H1 (cell line): ENCODE data around the gene DNAJC21. TPM values are rescaled to one million over a fixed set of nuclear protein-coding genes. Genes with fewer than 3 reads are reported as not detected.

Experiments
- BRCA1 ChIP-seq: IDR thresholded peaks from 2 replicates; pipeline ENCODE4 v1.6.1; 2012; ENCODE audit warnings: low read depth, low read length, improper control_type of control experiment
- CHD1 ChIP-seq: IDR thresholded peaks from 2 replicates; pipeline ENCODE4 v1.6.1; 2012; ENCODE audit warnings: low read depth, low read length, improper control_type of control experiment
- CREB1 ChIP-seq: IDR thresholded peaks from 2 replicates; pipeline ENCODE4 v1.6.1; 2012; ENCODE audit warnings: inconsistent platforms
- NANOG ChIP-seq: IDR thresholded peaks from 2 replicates; pipeline ENCODE4 v1.6.1; 2011; ENCODE audit warnings: low read length, low read depth, mild to moderate bottlenecking, inconsistent platforms; ENCODE audit not compliant: insufficient read depth, poor library complexity, severe bottlenecking
- PHF8 ChIP-seq: fragments of 200-600 bp; sonication (generic); conservative IDR thresholded peaks from 2 replicates; pipeline ENCODE4 v1.7.1; 2012; ENCODE audit warnings: low read depth, mild to moderate bottlenecking, inconsistent platforms, low read length, moderate library complexity
- POLR2A ChIP-seq, 2 experiments: IDR thresholded peaks; 1 replicate in 1 of 2; 2 replicates in 1 of 2; pipeline ENCODE4 v1.6.1; 2011; ENCODE audit warnings: low read depth in 2 of 2, low read length in 2 of 2, mild to moderate bottlenecking in 2 of 2; ENCODE audit errors: control extremely low read depth in 1 of 2
- POLR2AphosphoS5 ChIP-seq: IDR thresholded peaks from 2 replicates; pipeline ENCODE4 v1.6.1; 2011; ENCODE audit warnings: low read depth, low read length
- SAP30 ChIP-seq: fragments of 300-600 bp; sonication (generic); IDR thresholded peaks from 2 replicates; pipeline ENCODE4 v1.7.1; 2012; ENCODE audit warnings: low read length, moderate library complexity, mild to moderate bottlenecking, inconsistent platforms; ENCODE audit not compliant: insufficient read depth, insufficient replicate concordance
- SIN3A ChIP-seq, 2 experiments: IDR thresholded peaks in 1 of 2; conservative IDR thresholded peaks in 1 of 2; 2 replicates each; pipeline ENCODE4 v1.6.1; 2011 to 2012; ENCODE audit warnings: low read length in 2 of 2, improper control_type of control experiment in 1 of 2, low read depth in 1 of 2, mild to moderate bottlenecking in 1 of 2
- TBP ChIP-seq: IDR thresholded peaks from 2 replicates; pipeline ENCODE4 v1.6.1; 2011; ENCODE audit warnings: low read depth, low read length, improper control_type of control experiment
- polyA plus RNA-seq, 7 experiments: library from polyadenylated mRNA; depleted of rRNA in 3 of 7; stranded (reverse) in 5 of 7; unstranded in 2 of 7; fragments of >200 nt in 5 of 7; fragments of 200-250 nt in 2 of 7; gene quantifications; 1 replicate in 5 of 7; 2 replicates in 1 of 7; 4 replicates in 1 of 7; pipeline versions ENCODE4 v1.2.1 to v1.2.3, GENCODE V29; 2011 to 2013; ENCODE audit warnings: missing spikeins in 2 of 7, mixed read lengths in 2 of 7
- total RNA-seq: library from RNA; stranded (reverse); fragmentation: NEBNext Ultra II Directional; extraction: Animal tissue kit (Norgen Biotek cat#: 25700); gene quantifications from 2 replicates; pipeline ENCODE4 v1.2.1, GENCODE V29; 2021

DNAJC21 gene
- total and polyA plus RNA-seq, 2 of the 8 experiments (the other 6 are each of a cell fraction or from before 2014, with no cell fraction given) = 5.1 to 47.5 TPM

GRCh38 chr5:34929720-34930461 lies 532 bp downstream of the DNAJC21 start (continued):
- peak; percentile 57 for TF ChIP-seq PHF8
- TF ChIP-seq CHD1 = 0 out of 2 replicates have a peak, but pooled peaks have one; percentile 14
- TF ChIP-seq SIN3A (conservative IDR thresholded peaks at IDR 0.05 in 1 of 2, IDR thresholded peaks at IDR 0.05 in 1 of 2; ENCODE audit: low read depth in 1 of 2, low read length in 2 of 2) = peak; percentile 44 to 55; a peak in 2 of 4 replicates
- no peak for TF ChIP-seq BRCA1
- peak; percentile 47; the same call in 1 of the 2 replicates for TF ChIP-seq POLR2AphosphoS5
- TF ChIP-seq CREB1 = peak; percentile 37; the same call in 1 of the 2 replicates
- peak in 1 of 2 experiments; percentile 71; a peak in 2 of 3 replicates for TF ChIP-seq POLR2A (IDR thresholded peaks at IDR 0.05; ENCODE audit: control extremely low read depth in 1 of 2, low read depth in 2 of 2, low read length in 2 of 2)
- TF ChIP-seq SAP30 = peak; percentile 36
- no peak for TF ChIP-seq NANOG
- TF ChIP-seq TBP = peak; percentile 47
